Chondrocyte (in vitro differentiated cells): Measurements from ENCODE around the gene ASCC2. TPM values are rescaled to one million over a fixed set of nuclear protein-coding genes. Genes with fewer than 3 reads are reported as not detected.

ENCODE experiments used
- DNase-seq: peaks from one replicate; pipeline ENCODE4 v3.0.0; 2021; ENCODE audit warnings: mixed read lengths, low spot score
- H3K27ac Mint-ChIP-seq: one replicate; pipeline ENCODE4 v1.8.0; 2021; ENCODE audit warnings: mild to moderate bottlenecking, moderate library complexity, mixed read lengths; ENCODE audit not compliant: unreplicated experiment
- H3K27me3 Mint-ChIP-seq: 2 replicates; pipeline ENCODE4 v1.8.0; 2021; ENCODE audit warnings: low read depth, mixed read lengths
- H3K36me3 Mint-ChIP-seq: 2 replicates; pipeline ENCODE4 v1.8.0; 2021; ENCODE audit warnings: low read depth, mixed read lengths
- H3K4me1 Mint-ChIP-seq: 2 replicates; pipeline ENCODE4 v1.8.0; 2021; ENCODE audit warnings: low read depth, mild to moderate bottlenecking, mixed read lengths
- H3K4me3 Mint-ChIP-seq: one replicate; pipeline ENCODE4 v1.8.0; 2021; ENCODE audit warnings: mild to moderate bottlenecking, moderate library complexity, mixed read lengths; ENCODE audit not compliant: unreplicated experiment
- H3K9me3 Mint-ChIP-seq: 2 replicates; pipeline ENCODE4 v1.8.0; 2021; ENCODE audit warnings: low read depth, mixed read lengths
- CTCF ChIP-seq: fragments of 200-600 bp; sonication (generic); IDR thresholded peaks from 2 replicates; pipeline ENCODE4 v1.5.0; 2021; ENCODE audit warnings: antibody characterized with exemption, mild to moderate bottlenecking, moderate library complexity
- total RNA-seq: library from RNA; stranded (reverse); gene quantifications from 3 replicates; pipeline ENCODE4 v1.2.1, GENCODE V29; 2021

Gene ASCC2
- total RNA-seq, 1 donor from 2014 or later: 43.2 TPM

GRCh38 chr22:29810216-29810615 is 27.9 kb downstream of the ASCC2 start:
- Mint-ChIP-seq H3K27me3 (no peaks in the 10 kb centered on the region), H3K4me3 (no peak overlapping the region), H3K27ac (no peak overlapping the region), H3K4me1 (no peaks in the 10 kb centered on the region), H3K36me3 (peaks cover 41% of the 10 kb centered on the region), H3K9me3 (no peaks in the 10 kb centered on the region)
- no peak for DNase-seq
- TF ChIP-seq CTCF: no peak

DNA sequence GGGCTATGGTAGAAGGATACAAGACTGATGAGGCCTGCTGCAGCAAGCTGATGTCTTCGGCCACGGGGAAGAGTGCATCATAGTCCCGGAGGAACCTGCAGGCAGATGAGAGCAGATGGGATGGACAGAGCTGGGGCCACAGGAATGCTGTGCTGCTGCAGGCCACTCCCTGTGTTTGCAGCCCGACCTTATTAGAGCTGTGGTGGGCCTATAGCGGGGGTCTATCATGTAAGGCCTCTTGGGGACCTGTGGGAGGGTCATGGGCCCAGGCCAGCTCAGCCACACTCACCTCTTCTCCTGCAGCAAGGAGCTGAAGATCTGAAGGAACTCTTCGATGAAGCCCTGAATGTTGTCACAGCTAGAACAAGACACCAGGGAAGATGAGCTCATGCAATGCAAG is 31.9 kb downstream of the ASCC2 start:
- H3K36me3 Mint-ChIP-seq: peaks cover 31% of the 10 kb centered on the region
- H3K27ac Mint-ChIP-seq: no peak overlapping the region
- no peaks in the 10 kb centered on the region for H3K4me1 Mint-ChIP-seq
- no peak for TF ChIP-seq CTCF
- no peak overlapping the region for H3K4me3 Mint-ChIP-seq
- H3K27me3 Mint-ChIP-seq: no peaks in the 10 kb centered on the region
- DNase-seq: no peak
- H3K9me3 Mint-ChIP-seq: no peaks in the 10 kb centered on the region

GRCh38 chr22:29804985-29805384 is 33.1 kb downstream of the ASCC2 start:
- H3K4me1 Mint-ChIP-seq: no peaks in the 10 kb centered on the region
- H3K27ac Mint-ChIP-seq: no peak overlapping the region
- H3K27me3 Mint-ChIP-seq: no peaks in the 10 kb centered on the region
- no peaks in the 10 kb centered on the region for H3K9me3 Mint-ChIP-seq
- H3K4me3 Mint-ChIP-seq: no peak overlapping the region
- no peak for TF ChIP-seq CTCF
- peaks cover 38% of the 10 kb centered on the region for H3K36me3 Mint-ChIP-seq
- no peak for DNase-seq

DNA sequence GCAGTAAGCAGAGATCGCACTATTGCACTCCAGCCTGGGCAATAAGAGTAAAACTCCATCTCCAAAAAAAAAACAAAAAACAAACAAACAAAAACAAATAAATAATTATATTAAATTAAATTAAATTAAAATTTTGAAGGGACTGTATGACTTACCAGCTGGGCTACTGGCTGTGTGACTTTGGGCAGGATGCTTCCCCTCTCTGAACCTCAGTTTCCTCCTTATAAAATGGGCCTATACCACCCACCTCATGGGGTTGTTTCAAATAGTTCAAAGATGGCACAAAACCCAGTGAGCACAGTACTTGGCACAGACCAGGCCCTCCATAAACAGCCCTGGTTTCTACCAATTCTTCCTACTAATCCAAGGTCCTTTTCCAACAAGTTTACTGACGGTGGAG is 34.9 kb downstream of the ASCC2 start:
- no peak overlapping the region for H3K27ac Mint-ChIP-seq

DNA sequence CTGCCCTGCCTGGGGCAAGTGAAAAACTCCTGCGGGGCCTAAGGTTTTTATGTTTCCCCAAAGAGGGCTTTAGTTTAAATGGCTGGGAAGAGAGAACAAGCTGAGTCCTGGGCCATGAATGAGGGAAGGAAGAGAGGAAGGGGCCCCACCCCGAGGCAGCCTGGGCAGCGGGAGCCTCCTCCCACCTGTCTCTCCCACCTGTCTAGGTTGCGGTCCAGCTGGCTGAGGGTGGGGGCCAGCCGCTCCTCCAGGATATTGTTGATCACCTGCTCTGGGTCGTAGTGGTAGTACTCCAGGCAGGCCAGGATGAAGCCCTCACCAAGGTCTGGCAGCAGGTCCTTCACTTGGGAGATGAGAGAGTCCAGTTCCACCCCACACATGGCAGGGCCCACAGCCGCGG is 36.3 kb downstream of the ASCC2 start:
- H3K36me3 Mint-ChIP-seq: peaks cover 34% of the 10 kb centered on the region
- H3K9me3 Mint-ChIP-seq: no peaks in the 10 kb centered on the region
- no peak for TF ChIP-seq CTCF
- H3K4me3 Mint-ChIP-seq: no peak overlapping the region
- H3K27me3 Mint-ChIP-seq: no peaks in the 10 kb centered on the region
- H3K4me1 Mint-ChIP-seq: peaks cover 16% of the 10 kb centered on the region
- no peak for DNase-seq
- no peak overlapping the region for H3K27ac Mint-ChIP-seq

More for the DNA sequence above, 34.9 kb downstream of the ASCC2 start:
- Mint-ChIP-seq H3K9me3 (no peaks in the 10 kb centered on the region), H3K36me3 (peaks cover 39% of the 10 kb centered on the region), H3K4me1 (peaks cover 16% of the 10 kb centered on the region), H3K4me3 (no peak overlapping the region), H3K27me3 (no peaks in the 10 kb centered on the region)
- DNase-seq: no peak
- no peak for TF ChIP-seq CTCF
